ENCODE data around the gene PLXDC1.

Gene PLXDC1

DNA sequence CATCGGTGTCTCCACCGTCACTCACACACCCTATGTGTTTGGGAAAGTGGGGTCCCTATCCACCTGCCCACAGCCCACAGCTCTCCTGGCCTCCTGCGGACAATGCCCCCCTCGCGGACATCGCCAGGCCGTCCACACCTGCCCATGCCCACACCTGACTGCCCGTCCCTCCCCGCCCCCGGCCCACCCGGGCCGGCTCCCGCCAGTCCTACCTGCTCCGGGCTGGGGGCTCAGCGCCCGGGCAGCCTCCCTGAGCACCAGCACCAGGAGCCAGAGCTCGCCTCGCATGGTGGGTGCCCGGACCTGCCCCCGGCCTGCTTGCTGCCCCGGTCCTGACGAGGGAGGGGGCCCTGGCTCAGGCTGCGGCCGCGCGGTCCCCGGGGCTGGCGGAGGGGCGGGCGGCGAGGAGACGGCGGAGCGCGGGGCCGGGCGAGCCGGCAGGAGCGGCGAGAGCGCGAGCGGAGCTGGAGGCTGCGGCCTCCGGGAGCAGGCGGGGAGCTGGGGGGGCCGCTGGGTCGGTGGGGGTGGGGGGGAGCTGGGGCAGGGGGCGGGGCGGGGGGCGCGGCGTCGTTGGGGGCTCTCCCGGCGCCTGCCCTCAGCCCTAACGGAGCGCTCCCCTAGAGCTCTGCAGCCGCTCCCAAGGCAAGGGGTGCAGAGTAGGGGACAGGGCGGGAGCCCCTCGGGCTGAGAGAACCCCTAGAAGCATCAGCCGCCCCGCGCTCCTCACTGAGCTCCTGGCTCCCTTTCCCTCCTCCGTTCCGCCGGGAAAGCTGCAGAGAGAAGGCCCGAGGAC lies at the start of gene PLXDC1:
Gene PLXDC1 (minus strand): TSS at position 488 of the 793 bp plus-strand sequence. CDS start 200 bp downstream, at position 288.
- intact Hi-C loops (cut with DNase I), result loop anchor here (5.0 kb wide), 2 partner anchors 46 to 279 kb away; partner anchors contain the start of genes CACNB1 and LASP1
- peak in 2 of 10 donors; percentile 73 to 82 for DNase-seq

DNA sequence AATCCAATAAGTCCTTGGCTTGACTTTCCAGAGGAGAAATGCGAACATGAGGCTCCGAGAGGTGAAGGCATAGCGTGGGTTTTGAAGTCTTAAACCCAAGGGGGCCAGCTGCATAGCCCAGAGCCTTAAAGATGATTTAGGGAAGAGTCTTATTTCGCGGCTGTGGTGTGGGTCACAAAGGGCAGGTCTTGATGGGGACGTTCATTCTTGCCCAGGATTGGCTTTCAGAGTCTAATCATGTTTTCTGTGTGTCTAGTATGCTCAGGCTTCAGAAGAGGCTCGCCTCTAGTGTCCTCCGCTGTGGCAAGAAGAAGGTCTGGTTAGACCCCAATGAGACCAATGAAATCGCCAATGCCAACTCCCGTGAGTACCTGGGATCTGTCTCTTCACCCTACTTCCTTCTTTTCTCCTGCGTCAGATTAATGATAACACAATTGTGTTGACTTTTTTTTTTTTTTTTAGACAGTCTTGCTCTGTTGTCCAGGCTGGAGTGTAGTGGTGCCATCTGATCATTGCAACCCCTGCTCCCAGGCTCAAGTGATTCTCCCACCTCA lies 49.6 kb upstream of the PLXDC1 start:
- intact Hi-C loops (cut with DNase I), result no loop called here
- no peak for DNase-seq

DNA sequence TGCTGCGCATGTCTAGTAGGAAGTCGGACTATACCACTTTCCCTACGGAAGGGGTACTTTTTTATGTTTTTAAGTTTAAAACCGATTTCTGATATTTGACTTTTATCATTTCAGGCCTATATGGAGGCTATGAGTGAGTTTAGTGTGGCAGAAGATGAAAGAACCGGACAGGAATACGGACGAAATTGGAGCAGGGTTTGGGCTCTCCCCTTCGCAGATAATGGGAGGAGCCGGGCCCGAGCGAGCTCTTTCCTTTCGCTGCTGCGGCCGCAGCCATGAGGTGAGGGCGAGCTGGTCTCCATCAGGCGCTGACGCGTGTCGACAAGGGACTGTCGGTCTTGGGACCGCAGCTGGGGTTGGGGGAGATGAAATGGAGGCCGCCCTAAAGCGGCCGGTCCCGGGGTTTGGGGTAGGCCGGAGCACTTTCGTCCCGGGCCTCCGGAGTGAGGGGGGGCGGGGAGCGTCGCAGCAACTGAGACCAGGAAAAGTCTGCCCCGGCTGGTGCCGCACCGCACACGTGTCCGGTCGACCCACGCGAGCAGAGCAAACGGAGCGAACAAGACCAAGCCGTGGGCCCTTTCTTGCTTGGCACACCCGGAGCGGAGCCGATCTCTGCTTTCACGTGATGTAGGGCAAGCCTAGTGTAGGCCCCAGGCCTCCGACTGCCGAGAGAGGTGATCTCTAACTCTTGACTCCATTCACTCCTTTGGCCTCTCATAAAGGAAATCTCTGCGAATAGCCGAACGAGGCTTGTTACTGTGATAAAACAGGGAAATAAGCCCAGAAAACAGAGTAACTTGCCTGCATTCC lies 48.8 kb upstream of the PLXDC1 start, which contains the start of gene RPL19:
Gene RPL19 (plus strand): TSS at position 214 of the 810 bp plus-strand sequence. CDS start 62 bp downstream, at position 276.
- DNase-seq, result peak in 9 of 10 donors; percentile 64 to 96 (median 77)
- intact Hi-C loops (cut with DNase I), result no loop called here

DNA sequence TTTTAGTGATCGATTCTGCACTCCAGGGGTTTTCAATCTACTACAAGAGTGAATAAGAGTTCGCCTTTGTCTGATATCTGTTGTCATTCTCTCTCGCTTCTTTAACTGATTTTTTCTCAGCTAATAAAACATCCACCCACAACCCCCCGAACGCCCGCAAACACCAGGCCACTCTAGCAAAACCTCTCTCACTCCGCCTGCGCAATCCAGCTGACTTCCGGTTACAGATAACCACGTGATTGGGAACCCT lies 48.3 kb upstream of the PLXDC1 start:
- DNase-seq, result peak; percentile 77 to 96 (median 85)
- intact Hi-C loops (cut with DNase I), result loop anchor here (5.0 kb wide), 1 partner anchor 47 kb away; the partner anchor contains the start of gene PLXDC1

DNA sequence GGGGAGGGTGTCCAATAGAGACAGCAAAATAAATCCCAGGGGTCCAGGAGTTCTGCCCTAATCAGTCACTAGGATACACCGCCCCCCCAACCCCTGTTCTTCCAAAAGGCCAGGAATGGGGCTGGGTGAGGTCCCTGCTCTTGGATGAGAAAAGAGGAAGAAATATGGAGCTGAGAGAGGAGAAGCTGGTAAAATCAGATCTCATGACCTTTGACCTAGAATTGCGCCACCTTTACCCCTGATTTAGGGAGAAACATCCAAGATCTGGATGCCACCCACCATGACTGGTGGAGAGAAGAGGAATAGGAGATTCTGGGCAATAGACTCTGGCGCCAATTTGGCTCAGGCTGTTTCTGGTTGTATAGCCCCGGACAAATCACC lies 46.7 kb upstream of the PLXDC1 start:
- DNase-seq, result no peak
- intact Hi-C loops (cut with DNase I), result loop anchor here (5.0 kb wide), 1 partner anchor 46 kb away; the partner anchor contains the start of gene PLXDC1

DNA sequence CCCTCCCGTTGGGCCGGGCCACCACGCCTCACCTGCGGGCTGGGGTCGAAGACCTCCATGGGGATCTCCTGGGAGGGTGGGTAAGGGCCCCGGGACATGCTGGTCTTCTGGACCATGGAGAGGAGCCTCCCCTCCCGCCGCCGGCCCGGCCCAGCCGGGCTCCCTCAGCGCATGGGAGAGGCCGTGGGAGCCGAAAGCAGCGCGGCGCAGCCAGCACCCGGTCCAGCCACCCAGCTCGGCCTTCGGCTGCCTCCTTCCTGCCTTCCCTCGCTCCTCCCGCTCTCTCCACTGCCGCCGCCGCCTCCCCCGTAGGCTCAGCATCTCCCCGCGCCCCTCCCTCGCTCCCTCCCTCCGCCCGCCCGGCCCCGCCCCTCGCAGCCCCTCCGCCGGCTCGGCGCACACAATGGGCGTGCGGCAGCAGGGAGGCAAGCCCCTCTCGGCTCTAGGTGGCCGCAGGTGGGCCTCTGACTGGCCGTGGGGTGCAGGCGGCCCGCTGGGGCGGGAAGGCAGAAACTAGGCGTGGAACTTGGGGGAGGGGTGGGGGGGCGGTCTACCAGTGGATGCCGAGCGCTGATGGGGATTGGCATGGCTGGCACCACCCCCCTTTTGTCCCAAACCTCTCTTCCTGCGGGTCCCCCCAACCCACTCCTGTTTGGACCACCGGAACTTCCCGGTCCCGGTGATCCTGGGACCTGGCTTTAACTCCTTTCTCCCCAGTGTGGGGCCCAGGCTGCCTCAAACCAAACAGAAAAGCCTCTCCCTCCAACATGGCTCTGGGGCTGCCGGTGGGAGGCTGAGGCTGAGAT lies 46.1 kb upstream of the PLXDC1 start, which contains the start of gene CACNB1:
Gene CACNB1 (minus strand): TSS at position 290 of the 806 bp plus-strand sequence. CDS start 174 bp downstream, at position 116.
- intact Hi-C loops (cut with DNase I), result loop anchor here (5.0 kb wide), 1 partner anchor 45 kb away; the partner anchor contains the start of gene PLXDC1
- DNase-seq, result peak; percentile 60 to 97 (median 79)

DNA sequence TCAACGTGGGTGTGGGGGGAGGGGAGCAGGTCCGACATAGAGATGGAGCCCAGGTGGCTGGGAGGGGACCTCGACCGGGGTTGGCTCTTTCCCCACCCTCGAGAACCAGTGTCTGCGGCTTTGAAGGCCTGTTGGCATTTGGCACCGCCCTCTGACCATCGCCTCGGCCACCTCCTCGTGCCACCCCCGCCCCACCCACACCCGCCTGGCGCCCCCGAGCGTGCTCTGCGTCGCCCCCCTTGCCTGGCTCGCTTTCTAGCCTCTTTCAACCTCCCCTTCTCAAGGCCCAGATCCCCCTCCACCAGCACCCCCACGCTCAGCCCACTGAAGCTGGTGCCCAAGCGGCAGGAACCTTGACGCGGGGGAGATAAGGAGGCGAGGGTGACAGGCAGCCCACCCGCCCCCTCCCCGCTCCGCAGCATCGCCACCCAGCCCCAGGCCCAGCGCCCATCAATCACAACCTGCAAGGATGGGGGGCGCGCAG lies 45.4 kb upstream of the PLXDC1 start:
- DNase-seq, result no peak
- intact Hi-C loops (cut with DNase I), result loop anchor here (5.0 kb wide), 1 partner anchor 45 kb away; the partner anchor contains the start of gene PLXDC1

DNA sequence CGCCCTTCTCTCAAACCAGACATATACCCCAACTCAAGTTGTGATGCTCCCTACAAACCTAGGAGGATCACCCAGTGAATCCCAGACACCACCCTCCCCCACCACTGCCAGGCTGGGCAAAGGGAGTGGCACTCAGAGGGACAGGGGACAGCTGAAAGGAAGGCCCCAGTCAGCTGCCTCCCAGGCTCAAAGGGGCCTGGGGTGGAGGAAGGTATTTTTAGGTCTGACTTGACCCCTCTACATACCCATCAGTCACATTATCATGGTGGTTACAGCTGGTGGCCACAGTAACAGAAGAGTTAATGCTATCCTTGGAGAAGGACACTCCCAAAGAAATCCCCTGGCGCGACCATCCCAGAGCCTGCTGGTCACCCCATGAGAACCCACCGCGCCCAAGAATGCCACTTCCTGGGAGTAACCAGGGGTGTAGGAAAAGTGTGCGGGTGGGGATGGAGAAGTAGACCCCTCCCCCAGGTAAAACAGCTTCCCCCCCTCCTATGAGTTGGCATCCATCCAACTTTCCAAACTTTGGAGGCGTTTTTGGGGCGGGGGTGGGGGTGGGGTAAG lies 44.9 kb upstream of the PLXDC1 start:
- intact Hi-C loops (cut with DNase I), result loop anchor here (5.0 kb wide), 1 partner anchor 44 kb away; the partner anchor contains the start of gene PLXDC1
- DNase-seq, result no peak

DNA sequence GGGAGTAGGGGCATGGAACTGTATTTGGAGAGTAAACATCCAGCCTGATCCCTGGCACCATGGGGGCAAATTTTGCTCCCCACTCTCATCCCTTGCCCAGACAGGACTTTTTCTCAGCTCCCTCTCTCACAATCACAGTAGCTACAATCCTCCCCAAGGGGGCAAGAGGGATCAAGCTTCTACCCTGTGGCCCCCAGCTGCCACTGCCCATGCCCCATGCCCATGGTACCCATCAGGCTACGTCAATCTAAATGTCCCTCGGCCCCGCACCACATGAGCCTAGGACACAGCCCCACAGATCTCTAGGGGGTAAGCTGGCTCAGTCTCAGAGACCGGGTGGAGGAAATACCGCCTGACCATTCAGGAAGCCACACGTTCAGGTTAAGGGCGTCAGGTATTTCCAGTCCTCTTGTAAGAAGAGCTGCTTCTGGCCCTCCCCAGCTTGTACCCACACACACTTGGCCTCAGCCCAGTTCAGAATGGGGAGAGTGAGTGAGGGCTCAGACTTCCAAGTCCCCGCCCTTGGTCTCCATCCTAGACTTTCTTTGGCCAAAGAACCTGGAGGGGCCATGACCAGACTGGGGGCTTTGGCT lies 44.2 kb upstream of the PLXDC1 start:
- intact Hi-C loops (cut with DNase I), result loop anchor here (5.0 kb wide), 1 partner anchor 43 kb away; the partner anchor contains the start of gene PLXDC1

DNA sequence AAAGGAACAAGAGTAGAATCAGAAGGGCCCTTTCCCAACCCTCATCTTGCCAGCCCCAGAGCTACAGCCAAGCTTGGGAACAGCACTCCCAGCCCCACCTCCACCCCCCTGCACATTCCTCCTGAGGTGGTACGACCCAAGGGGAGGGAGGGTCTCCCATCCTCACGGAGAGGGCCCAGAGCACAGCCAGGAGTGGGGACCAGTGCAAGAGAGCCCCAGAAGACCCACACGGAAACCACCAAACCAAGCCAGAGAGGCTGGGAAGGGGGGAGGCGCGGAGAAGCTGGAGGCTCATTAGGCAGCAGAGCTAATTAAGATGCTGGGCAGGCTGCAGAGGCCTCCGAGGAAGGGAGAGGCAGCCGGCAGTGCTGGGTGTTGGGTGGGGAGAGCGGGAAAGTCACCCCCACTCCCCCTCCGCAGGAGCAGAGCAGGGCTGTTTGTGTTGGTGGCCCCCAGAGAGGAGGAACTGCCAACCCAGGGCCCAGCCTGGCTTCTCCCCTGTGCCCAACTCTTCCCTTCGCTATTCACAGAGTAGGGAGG lies 43.6 kb upstream of the PLXDC1 start:
- DNase-seq, result peak in 6 of 10 donors; percentile 44 to 92 (median 79)
- intact Hi-C loops (cut with DNase I), result loop anchor here (5.0 kb wide), 1 partner anchor 43 kb away; the partner anchor contains the start of gene PLXDC1

More for the DNA sequence above, 44.2 kb upstream of the PLXDC1 start:
- no peak for DNase-seq

DNA sequence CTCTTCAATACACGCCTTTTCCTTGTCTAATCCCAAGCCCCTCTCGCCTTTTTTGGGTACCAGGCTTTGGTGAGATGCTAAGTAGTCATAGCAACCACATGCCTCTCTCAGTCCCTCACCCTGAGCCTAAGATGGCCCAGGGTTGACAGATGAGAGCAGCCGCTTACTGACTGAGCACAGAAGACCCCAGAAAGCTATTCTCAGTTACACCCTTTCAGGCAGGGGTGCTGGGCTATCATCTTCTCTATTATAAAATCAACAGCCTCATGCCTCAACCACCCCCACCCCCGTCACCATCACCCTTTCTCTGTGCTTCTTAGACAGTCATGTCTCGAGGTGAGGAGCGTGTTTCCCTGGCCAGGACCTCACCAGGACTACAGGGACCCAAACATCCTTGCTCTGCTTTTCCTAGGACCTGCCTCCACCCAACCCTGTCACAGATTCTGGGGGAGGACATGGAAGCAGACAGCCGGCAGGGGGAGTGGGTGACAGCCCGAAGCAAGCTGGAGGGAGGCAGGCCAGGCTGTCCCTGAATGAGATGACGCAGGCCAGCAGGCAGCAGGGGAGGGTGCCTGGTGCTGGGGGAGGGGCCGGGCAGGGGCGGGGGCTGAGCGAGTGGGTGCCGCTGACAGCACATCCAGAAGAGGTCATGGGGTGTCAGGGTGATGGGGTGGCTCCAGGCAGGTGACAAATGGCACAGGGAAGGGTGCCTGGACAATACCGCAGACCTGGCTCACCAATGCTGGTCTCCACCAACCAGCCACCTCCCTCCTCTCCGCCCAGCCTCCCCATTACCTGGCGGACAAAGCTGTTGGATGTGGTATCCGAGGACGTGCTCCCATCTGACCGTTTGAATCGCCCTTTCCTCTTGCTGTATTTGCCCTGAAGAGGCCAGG lies 42.9 kb upstream of the PLXDC1 start:
- intact Hi-C loops (cut with DNase I), result no loop called here
- peak; percentile 60 to 97 (median 84) for DNase-seq

DNA sequence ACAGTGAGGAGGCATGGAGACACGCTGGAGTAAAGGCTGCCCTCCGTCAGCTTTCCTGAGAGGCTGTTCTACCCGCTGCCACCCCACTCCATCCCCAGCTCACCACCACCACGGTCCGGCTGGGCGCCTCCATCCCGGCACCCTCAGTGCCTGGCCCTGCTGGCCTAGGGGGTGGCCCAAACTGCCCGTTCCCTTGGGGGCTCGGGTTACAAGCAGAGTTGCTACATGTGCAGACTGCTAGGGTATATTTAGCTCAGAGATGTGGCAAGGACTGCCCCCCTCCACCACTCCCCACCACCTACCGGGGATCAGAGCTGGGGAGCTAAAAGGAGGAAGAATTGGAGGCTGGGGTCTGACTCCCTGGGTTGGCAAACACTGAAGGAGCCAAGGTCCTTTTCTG lies 41.9 kb upstream of the PLXDC1 start:
- no peak for DNase-seq
- intact Hi-C loops (cut with DNase I), result no loop called here

DNA sequence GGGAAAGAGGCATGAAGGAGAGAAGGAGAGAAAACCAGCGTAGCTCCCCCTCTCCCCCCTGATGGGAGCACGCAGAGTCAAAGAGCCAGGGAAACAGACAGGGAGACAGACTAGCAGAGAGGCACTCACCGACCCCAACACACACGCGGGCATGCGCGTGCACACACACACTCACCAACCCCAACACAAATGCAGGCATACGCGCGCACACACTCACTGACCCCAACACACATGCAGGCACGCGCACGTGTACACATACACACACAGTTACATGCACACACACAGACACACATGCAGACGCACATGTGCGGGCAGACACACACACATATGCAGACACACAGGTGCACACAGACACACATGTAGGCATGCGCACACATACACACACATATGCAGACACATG lies 41.5 kb upstream of the PLXDC1 start:
- DNase-seq, result no peak
- intact Hi-C loops (cut with DNase I), result no loop called here

DNA sequence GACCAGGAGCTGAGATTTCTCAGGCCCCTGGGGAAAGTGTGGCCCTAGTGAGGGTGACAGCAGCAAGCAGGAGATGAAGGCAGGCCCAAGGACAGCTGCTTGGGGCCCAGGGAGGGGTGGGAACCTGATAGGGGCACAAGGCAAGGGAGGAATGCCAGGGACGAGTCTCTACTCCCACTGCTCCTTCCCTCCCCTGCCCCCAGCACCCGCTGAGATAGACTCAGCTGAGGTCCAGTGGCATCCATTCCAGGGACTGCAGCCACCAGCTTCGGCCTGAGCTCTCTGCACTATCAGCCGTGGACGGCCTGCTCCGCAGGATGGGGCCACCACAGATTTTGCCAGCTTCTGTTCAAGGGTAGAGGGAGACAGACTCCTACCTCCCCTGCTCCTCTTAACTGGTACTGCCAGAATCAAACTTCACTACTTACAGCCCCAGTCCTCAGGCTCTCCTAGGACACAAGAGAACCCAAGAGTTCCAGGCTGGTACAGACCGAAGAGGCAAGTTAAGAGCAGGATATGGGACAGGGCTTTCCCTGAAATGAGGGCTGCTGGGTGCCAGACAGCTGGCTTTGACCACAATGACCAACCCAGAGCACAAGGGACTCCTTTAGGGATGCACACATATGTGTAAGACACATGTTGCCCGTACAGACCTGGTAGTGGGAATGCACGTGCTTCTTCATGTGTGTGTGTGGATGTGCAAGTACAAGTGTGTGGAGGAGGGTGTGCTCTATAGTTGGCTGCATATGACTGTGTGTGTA lies 40.5 kb upstream of the PLXDC1 start:
- intact Hi-C loops (cut with DNase I), result no loop called here
- peak in 1 of 10 donors; percentile 84 for DNase-seq

DNA sequence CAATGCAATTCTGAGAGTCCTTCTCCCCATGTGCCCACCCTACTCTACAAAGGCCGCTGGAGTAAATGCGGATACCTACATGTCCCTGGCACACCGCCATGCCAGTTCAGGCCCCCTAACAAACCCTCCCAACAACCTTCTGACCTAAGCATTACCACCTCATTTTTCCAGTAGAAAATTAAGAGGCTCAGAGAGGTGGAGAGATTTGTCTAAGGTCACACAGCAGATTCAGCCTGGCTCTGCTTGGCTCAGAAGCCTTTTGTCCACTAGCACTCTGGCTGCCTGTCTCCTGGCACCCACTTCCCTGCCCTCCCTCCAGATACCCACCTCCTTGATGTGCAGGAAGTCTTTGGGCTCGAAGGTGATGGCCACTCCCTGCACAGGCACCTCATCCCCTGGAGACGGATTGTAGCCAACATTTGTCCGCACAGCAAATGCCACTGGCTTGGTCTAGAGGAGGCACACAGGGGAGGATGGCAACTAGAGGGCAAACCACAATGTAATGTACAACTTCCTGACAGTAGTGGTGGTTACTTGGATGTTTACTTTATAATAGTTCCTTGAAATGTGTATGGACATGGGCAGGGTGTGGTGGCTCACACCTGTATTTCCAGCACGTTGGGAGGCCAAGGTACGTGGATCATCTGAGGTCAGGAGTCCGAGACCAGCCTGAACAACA lies 35.9 kb upstream of the PLXDC1 start:
- DNase-seq, result no peak
- intact Hi-C loops (cut with DNase I), result no loop called here

DNA sequence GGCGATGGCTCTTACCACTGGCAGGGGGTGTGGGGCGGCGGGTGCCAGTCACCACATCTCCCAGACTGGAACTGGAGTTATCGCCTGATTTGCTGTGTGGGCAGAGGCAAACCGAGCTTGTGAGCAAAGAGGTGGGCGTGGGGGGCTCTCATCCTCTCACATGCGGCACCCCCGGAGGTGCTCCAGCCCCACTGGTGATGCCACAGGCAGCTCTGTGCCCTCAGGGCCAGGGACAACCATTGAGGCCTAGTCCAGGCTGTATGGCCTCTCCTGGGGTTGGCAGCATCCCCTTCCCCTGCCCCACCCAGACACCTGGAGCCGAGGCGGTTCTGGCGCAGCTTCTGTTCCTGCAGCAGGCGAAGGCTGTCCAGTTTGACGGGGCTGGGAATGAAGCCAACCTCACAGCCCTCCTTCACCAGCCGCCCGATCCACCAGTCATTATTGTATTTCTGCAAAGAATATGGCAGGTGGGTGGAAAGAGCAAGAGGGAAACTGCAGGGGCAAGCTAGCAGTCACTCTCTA lies 35.1 kb upstream of the PLXDC1 start:
- peak in 1 of 10 donors; percentile 76 for DNase-seq
- intact Hi-C loops (cut with DNase I), result no loop called here
